Activated T-cell treated with anti-CD3 and anti-CD28 coated beads, Interleukin-2, amount 50 U/mL, for 1 hour (primary cell): ENCODE data around the gene MYH1.

Source experiments
- DNase-seq: peaks from one replicate; pipeline ENCODE4 v3.0.0-alpha.2; 2020

MYH1 gene

GRCh38 chr17:10477701-10478100 lies 40.6 kb downstream of the MYH1 start:
- no peak for DNase-seq

GRCh38 chr17:10474536-10474935 lies 43.8 kb downstream of the MYH1 start:
- DNase-seq: no peak

GRCh38 chr17:10471858-10472257 lies 46.5 kb downstream of the MYH1 start:
- no peak for DNase-seq

GRCh38 chr17:10469459-10469858 lies 48.9 kb downstream of the MYH1 start, which contains the start of gene MYH4:
Gene MYH4 (minus strand): TSS chr17:10469559. CDS start chr17:10466745, 2,814 bp downstream.
- DNase-seq: no peak

GRCh38 chr17:10463402-10463801 lies 54.9 kb downstream of the MYH1 start:
- no peak for DNase-seq

GRCh38 chr17:10460062-10460461 lies 58.3 kb downstream of the MYH1 start:
- no peak for DNase-seq

GRCh38 chr17:10458701-10459100 lies 59.6 kb downstream of the MYH1 start:
- DNase-seq: no peak

GRCh38 chr17:10457952-10458351 lies 60.4 kb downstream of the MYH1 start:
- DNase-seq: no peak

- DNase-seq: no peak
Measured at GRCh38 chr17:10447026-10447931, 71.1 kb downstream of the MYH1 start.
